Upper lobe of left lung (tissue), 4 donors: ENCODE measurements around the gene WNK2.

Source experiments
- POLR2AphosphoS5 ChIP-seq, 2 donors: sonication (generic); formaldehyde crosslinking; IDR thresholded peaks; one replicate each; pipeline ENCODE4 v1.5.1; 2017; ENCODE audit warnings: antibody characterized with exemption in 2 of 2
- TF ChIP-seq, protein P1 (sequence below), 6 experiments: fragments of 450-650 bp in 4 of 6; fragments of 200-600 bp in 2 of 6; sonication (generic) in 2 of 6; IDR thresholded peaks; one replicate each; pipeline ENCODE4 v1.5.1; 2016 to 2019; ENCODE audit warnings: antibody characterized with exemption in 6 of 6

DNA sequence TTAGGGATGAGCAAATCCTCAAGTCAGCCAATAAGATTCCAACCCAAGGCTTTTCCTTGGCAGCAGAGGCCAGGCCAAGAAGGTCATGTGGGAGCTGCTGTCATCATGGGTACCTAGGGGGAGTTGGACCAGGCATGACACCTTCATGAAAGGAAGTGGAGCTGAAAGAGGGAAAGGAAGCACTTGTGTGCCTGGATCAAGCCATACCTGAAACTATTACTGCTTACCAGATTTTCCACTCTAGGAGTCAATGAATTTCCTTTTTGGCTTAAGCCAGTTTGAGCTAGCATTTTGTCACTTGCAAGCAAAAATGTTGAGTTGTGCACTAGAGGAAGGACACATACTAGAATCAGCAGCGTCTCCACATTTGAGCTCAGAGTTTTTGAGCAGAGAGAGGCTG, 14.5 kb upstream of the WNK2 start:
- TF ChIP-seq, protein P1, sequence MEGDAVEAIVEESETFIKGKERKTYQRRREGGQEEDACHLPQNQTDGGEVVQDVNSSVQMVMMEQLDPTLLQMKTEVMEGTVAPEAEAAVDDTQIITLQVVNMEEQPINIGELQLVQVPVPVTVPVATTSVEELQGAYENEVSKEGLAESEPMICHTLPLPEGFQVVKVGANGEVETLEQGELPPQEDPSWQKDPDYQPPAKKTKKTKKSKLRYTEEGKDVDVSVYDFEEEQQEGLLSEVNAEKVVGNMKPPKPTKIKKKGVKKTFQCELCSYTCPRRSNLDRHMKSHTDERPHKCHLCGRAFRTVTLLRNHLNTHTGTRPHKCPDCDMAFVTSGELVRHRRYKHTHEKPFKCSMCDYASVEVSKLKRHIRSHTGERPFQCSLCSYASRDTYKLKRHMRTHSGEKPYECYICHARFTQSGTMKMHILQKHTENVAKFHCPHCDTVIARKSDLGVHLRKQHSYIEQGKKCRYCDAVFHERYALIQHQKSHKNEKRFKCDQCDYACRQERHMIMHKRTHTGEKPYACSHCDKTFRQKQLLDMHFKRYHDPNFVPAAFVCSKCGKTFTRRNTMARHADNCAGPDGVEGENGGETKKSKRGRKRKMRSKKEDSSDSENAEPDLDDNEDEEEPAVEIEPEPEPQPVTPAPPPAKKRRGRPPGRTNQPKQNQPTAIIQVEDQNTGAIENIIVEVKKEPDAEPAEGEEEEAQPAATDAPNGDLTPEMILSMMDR (IDR thresholded peaks at IDR 0.05) = no peak
- TF ChIP-seq POLR2AphosphoS5 (IDR thresholded peaks at IDR 0.05) = no peak
